ENCODE measurements around the gene GHR.

The GHR gene

DNA sequence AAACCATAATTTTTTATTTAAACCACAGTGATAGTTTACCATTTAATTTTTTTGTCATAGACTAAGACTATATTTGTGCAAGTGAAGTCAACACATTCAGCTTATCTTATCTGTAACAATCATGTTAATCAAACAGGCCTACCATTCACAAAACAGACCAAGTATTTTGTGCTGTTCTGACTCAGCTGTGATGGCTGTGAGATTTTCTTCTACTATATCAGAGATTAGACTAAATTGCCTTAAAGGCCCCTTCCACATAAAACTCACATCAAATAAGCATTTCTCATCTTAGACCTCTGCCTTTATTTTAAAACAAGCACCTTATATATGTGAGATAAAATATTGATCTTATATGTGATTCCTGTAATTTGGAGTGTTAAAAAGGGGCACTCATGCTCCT, 346.8 kb downstream of the GHR start:
- TF ChIP-seq, protein P1, sequence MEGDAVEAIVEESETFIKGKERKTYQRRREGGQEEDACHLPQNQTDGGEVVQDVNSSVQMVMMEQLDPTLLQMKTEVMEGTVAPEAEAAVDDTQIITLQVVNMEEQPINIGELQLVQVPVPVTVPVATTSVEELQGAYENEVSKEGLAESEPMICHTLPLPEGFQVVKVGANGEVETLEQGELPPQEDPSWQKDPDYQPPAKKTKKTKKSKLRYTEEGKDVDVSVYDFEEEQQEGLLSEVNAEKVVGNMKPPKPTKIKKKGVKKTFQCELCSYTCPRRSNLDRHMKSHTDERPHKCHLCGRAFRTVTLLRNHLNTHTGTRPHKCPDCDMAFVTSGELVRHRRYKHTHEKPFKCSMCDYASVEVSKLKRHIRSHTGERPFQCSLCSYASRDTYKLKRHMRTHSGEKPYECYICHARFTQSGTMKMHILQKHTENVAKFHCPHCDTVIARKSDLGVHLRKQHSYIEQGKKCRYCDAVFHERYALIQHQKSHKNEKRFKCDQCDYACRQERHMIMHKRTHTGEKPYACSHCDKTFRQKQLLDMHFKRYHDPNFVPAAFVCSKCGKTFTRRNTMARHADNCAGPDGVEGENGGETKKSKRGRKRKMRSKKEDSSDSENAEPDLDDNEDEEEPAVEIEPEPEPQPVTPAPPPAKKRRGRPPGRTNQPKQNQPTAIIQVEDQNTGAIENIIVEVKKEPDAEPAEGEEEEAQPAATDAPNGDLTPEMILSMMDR (conservative IDR thresholded peaks at IDR 0.05; ENCODE audit: low read depth, low read length) = no peak
- no peak overlapping the region for H2AFZ ChIP-seq (ENCODE audit: low read depth)

More for the DNA sequence above, 346.8 kb downstream of the GHR start:
- Histone ChIP-seq H4K20me1 (ENCODE audit: insufficient read depth) (no peaks in the 10 kb centered on the region), H3K9ac (no peak overlapping the region), H3K36me3 (ENCODE audit: insufficient read depth) (no peaks in the 10 kb centered on the region), H3K27ac (no peak overlapping the region), H3K4me1 (ENCODE audit: low read depth, poor library complexity, severe bottlenecking) (peaks cover 4% of the 10 kb centered on the region), H3K27me3 (ENCODE audit: insufficient read depth, low read depth) (no peaks in the 10 kb centered on the region), H3K79me2 (ENCODE audit: insufficient read depth, low read depth) (no peaks in the 10 kb centered on the region), H3K4me2 (no peak overlapping the region), H3K4me3 (IDR thresholded peaks at IDR 0.05; ENCODE audit: insufficient read depth, low read depth, low read length) (no peak overlapping the region)
